Gastroesophageal sphincter (tissue), 4 donors: ENCODE data around the gene TRMT44. TPM values are rescaled to one million over a fixed set of nuclear protein-coding genes. Genes with fewer than 3 reads are reported as not detected.

Source experiments
- ATAC-seq: fragments of 150-250 bp; one replicate; pipeline ENCODE4 v1.9.1; 2016; ENCODE audit warnings: mild to moderate bottlenecking, moderate library complexity
- H3K27ac ChIP-seq, 4 donors: fragments of 200-600 bp; sonication (generic) in 3 of 4; 1 replicate in 3 of 4; 2 replicates in 1 of 4; pipeline ENCODE4 v1.5.1; 2016 to 2019
- H3K27me3 ChIP-seq: fragments of 200-600 bp; sonication (generic); one replicate; pipeline ENCODE4 v1.5.1; 2019
- H3K36me3 ChIP-seq, 2 donors: fragments of 200-600 bp; sonication (generic); one replicate each; pipeline ENCODE4 v1.5.1; 2019; ENCODE audit warnings: control low read depth in 1 of 2
- H3K4me1 ChIP-seq, 3 donors: fragments of 200-600 bp; sonication (generic); 1 replicate in 2 of 3; 2 replicates in 1 of 3; pipeline ENCODE4 v1.5.1; 2016 to 2019; ENCODE audit warnings: control low read depth in 2 of 3
- H3K4me3 ChIP-seq, 2 donors: fragments of 200-600 bp; sonication (generic); one replicate each; pipeline ENCODE4 v1.5.1; 2019; ENCODE audit warnings: mild to moderate bottlenecking in 1 of 2, moderate library complexity in 1 of 2
- H3K9me3 ChIP-seq, 3 donors: fragments of 200-600 bp; sonication (generic); one replicate each; pipeline ENCODE4 v1.5.1; 2017 to 2019; ENCODE audit warnings: control low read depth in 2 of 3
- CTCF ChIP-seq, 4 experiments: fragments of 200-600 bp in 2 of 4; fragments of 450-650 bp in 2 of 4; sonication (generic) in 1 of 4; IDR thresholded peaks; one replicate each; pipeline ENCODE4 v1.5.1; 2017 to 2019; ENCODE audit warnings: antibody characterized with exemption in 4 of 4, mild to moderate bottlenecking in 2 of 4, moderate library complexity in 2 of 4
- EP300 ChIP-seq: sonication (generic); formaldehyde crosslinking; IDR thresholded peaks from one replicate; pipeline ENCODE4 v1.6.1; 2017; ENCODE audit warnings: antibody characterized with exemption, mild to moderate bottlenecking
- POLR2A ChIP-seq, 2 donors: fragments of 450-650 bp; IDR thresholded peaks; one replicate each; pipeline ENCODE4 v1.6.1; 2017; ENCODE audit warnings: antibody characterized with exemption in 2 of 2, mild to moderate bottlenecking in 2 of 2, moderate library complexity in 1 of 2
- POLR2AphosphoS5 ChIP-seq: sonication (generic); formaldehyde crosslinking; IDR thresholded peaks from one replicate; pipeline ENCODE4 v1.6.1; 2017; ENCODE audit warnings: antibody characterized with exemption
- WGBS, 2 donors: methylation state at CpG; one replicate each; pipeline ENCODE4 v1.1.5; 2018; ENCODE audit warnings: low coverage in 1 of 2; 5-methylcytosine and 5-hydroxymethylcytosine counted together
- total RNA-seq, 4 donors: library from RNA; depleted of rRNA; stranded (reverse); fragments of >200 nt; gene quantifications; one replicate each; pipeline ENCODE4 v1.1.0, GENCODE V29; 2016

TRMT44 gene, protein sequence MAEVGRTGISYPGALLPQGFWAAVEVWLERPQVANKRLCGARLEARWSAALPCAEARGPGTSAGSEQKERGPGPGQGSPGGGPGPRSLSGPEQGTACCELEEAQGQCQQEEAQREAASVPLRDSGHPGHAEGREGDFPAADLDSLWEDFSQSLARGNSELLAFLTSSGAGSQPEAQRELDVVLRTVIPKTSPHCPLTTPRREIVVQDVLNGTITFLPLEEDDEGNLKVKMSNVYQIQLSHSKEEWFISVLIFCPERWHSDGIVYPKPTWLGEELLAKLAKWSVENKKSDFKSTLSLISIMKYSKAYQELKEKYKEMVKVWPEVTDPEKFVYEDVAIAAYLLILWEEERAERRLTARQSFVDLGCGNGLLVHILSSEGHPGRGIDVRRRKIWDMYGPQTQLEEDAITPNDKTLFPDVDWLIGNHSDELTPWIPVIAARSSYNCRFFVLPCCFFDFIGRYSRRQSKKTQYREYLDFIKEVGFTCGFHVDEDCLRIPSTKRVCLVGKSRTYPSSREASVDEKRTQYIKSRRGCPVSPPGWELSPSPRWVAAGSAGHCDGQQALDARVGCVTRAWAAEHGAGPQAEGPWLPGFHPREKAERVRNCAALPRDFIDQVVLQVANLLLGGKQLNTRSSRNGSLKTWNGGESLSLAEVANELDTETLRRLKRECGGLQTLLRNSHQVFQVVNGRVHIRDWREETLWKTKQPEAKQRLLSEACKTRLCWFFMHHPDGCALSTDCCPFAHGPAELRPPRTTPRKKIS
- total RNA-seq: 10 to 100 TPM; 12.0 to 27.9 (median 20.9) TPM

DNA sequence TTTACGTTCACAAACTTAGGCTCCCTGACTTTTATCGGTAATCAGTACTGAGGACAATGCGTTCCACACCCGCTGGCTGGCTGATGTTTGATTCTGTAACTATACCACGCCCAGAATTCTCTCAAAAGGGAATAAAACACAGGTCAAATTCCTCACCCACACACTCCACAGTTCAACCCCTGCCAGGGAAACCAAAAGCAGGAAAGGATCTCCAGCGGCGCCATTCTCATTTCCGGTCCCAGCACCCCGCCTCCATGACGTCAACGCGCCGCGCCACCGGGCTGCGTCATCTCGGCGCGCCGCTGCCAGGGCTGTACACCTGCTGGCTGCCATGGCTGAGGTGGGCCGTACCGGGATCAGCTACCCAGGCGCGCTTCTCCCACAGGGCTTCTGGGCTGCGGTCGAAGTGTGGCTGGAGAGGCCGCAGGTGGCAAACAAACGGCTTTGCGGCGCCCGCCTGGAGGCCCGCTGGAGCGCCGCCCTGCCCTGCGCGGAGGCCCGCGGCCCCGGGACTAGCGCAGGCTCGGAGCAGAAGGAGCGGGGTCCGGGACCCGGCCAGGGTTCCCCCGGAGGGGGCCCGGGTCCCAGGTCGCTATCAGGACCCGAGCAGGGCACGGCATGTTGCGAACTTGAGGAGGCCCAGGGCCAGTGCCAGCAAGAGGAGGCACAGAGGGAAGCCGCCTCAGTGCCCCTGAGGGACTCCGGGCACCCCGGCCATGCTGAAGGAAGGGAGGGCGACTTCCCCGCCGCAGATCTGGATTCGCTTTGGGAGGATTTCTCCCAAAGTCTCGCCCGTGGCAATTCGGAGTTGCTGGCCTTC is at the start of gene TRMT44, which contains the start of gene ACOX3:
TRMT44 (plus strand) TSS at position 286 of the 820 bp plus-strand sequence; CDS start at position 332, 46 bp downstream.
ACOX3 (minus strand) TSS at position 232 of the 820 bp plus-strand sequence. CDS start 24,202 bp downstream, outside the sequence.
- H3K4me3 ChIP-seq: peak within 1 kb of the TSS; percentile 62 to 89
- no peaks in the 10 kb centered on the region for H3K9me3 ChIP-seq
- peaks cover 9 to 72% (median 20%) of the 10 kb centered on the region in 3 donors for H3K4me1 ChIP-seq
- peak; percentile 95 for ATAC-seq
- WGBS, 2 donors: 0% methylated on average over 6 to 16 of the region's 60 CpGs
- H3K27me3 ChIP-seq: no peaks in the 10 kb centered on the region
- H3K27ac ChIP-seq: peak within 1 kb of the TSS; percentile 87 to 97 (median 95)
- TF ChIP-seq POLR2A (IDR thresholded peaks at IDR 0.05): peak; percentile 40 to 57
- peak in 2 of 4 experiments; percentile 12 to 28 for TF ChIP-seq CTCF (IDR thresholded peaks at IDR 0.05)
- peak; percentile 94 for TF ChIP-seq POLR2AphosphoS5
- no peak for TF ChIP-seq EP300
- H3K36me3 ChIP-seq: peaks cover 0 to 5% of the 10 kb centered on the region in 2 donors

DNA sequence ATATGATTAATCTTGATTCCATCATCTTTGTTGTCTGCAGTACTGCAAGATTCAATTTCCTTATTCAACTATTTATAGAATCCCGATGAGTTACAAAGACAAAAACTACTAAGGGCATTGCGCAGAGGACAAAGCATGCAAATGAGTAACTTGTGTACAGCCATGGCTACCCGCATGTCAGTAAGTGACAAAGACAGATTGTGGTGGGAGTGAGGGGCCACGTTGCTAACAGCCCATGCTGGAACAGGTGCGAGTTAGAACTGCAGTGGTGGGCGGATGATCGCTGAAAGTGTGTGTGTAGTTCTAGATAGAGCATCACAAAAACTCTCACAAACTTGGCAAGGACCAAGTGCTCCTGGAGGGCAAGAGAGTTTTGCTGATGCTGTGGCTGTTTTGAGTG is 49.5 kb upstream of the TRMT44 start:
- no peaks in the 10 kb centered on the region for H3K9me3 ChIP-seq
- 70 to 84% methylated on average over 7 of the region's 7 CpGs for WGBS, 2 donors
- H3K27me3 ChIP-seq: no peaks in the 10 kb centered on the region
- no peak for ATAC-seq
- peaks cover 0 to 56% (median 35%) of the 10 kb centered on the region in 3 donors for H3K4me1 ChIP-seq
- peaks cover 0 to 58% of the 10 kb centered on the region in 2 donors for H3K36me3 ChIP-seq
- peak overlapping the region in 3 of 4 donors; percentile 77 to 85 (median 82) for H3K27ac ChIP-seq
- no peak overlapping the region for H3K4me3 ChIP-seq
- TF ChIP-seq POLR2AphosphoS5 (no peak), EP300 (no peak), POLR2A (IDR thresholded peaks at IDR 0.05) (no peak), CTCF (IDR thresholded peaks at IDR 0.05) (no peak)

DNA sequence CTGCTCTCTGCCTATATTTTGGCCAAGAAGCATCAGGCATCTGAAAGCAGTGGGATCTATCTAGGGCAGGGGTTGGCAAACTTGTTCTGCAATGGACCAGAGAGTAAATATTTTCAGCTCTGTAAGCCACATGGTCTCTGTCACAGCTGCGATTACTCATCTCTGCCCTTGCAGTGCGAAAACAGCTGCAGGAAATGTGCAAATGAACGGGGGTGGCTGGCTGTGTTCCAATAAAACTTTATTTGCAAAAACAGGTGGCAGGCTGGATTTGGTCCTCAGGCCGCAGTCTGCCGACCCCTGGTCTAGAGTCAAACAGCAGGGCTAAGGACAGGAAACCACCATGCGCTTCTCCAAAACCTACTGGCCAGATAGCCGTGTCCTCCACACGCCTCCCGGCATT is 48.6 kb upstream of the TRMT44 start:
- WGBS, 2 donors: 0% methylated on average over 3 of the region's 9 CpGs; no CpG with 5 or more reads in 1 of the 2 donors
- Histone ChIP-seq H3K4me3 (no peak overlapping the region), H3K4me1 (peaks cover 0 to 56% (median 35%) of the 10 kb centered on the region in 3 donors), H3K9me3 (no peaks in the 10 kb centered on the region), H3K27ac (peak overlapping the region; percentile 56 to 85 (median 80)), H3K36me3 (peaks cover 0 to 57% of the 10 kb centered on the region in 2 donors), H3K27me3 (no peaks in the 10 kb centered on the region)
- TF ChIP-seq EP300 (no peak), CTCF (IDR thresholded peaks at IDR 0.05) (peak in 2 of 4 experiments; percentile 8 to 13), POLR2AphosphoS5 (peak; percentile 95), POLR2A (IDR thresholded peaks at IDR 0.05) (no peak)
- ATAC-seq: peak; percentile 65

DNA sequence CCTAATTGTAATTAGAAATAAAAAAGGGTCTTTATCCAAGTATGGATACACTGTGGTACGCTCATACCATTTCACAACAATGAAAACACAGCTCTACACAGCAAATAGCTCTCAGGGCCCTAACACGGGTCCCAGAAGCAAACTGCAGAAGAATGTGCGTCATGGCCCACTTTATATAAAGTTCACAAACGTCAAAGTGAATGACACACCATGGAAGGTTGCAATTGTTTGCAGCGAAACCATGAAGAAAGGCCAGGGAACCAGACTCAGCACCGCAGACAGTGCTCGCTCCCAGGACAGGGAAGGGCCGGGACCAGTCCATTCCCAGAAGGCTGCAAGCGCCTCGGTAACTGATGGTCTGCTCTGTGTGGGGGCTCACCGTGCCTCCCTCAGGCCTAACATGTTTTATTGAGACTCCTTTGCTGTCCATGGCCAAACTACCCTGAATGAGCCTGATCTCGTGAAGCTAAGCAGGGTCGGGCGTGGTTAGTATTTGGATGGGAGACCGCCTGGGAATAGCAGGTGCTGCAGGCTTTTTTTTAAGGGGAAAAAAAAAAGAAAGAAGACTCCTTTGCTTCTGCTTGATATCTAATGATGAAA is 47.9 kb upstream of the TRMT44 start:
- no peaks in the 10 kb centered on the region for H3K27me3 ChIP-seq
- H3K27ac ChIP-seq: peak overlapping the region; percentile 56 to 85 (median 80)
- H3K4me3 ChIP-seq: no peak overlapping the region
- no peak for TF ChIP-seq CTCF (IDR thresholded peaks at IDR 0.05)
- no peak for TF ChIP-seq POLR2A (IDR thresholded peaks at IDR 0.05)
- no peak for TF ChIP-seq POLR2AphosphoS5
- no peak for TF ChIP-seq EP300
- WGBS, 2 donors: 87 to 100% methylated on average over 1 to 8 of the region's 15 CpGs
- no peaks in the 10 kb centered on the region for H3K9me3 ChIP-seq
- peaks cover 0 to 57% of the 10 kb centered on the region in 2 donors for H3K36me3 ChIP-seq
- peaks cover 0 to 56% (median 35%) of the 10 kb centered on the region in 3 donors for H3K4me1 ChIP-seq
- ATAC-seq: no peak
